SHP77 treated with DMSO at 0.1 percent for 48 hours (cell line): ENCODE results near the gene PLA1A.
"Not testable (repeated sequence)": the region's sequence is repeated elsewhere in the genome, so short reads cannot be mapped to it uniquely, and the experiment has no call there.

Source experiments
- DNase-seq: peaks from one replicate; lab custom pipeline; 2025; lab: John Stamatoyannopoulos, UW

Gene PLA1A

DNA sequence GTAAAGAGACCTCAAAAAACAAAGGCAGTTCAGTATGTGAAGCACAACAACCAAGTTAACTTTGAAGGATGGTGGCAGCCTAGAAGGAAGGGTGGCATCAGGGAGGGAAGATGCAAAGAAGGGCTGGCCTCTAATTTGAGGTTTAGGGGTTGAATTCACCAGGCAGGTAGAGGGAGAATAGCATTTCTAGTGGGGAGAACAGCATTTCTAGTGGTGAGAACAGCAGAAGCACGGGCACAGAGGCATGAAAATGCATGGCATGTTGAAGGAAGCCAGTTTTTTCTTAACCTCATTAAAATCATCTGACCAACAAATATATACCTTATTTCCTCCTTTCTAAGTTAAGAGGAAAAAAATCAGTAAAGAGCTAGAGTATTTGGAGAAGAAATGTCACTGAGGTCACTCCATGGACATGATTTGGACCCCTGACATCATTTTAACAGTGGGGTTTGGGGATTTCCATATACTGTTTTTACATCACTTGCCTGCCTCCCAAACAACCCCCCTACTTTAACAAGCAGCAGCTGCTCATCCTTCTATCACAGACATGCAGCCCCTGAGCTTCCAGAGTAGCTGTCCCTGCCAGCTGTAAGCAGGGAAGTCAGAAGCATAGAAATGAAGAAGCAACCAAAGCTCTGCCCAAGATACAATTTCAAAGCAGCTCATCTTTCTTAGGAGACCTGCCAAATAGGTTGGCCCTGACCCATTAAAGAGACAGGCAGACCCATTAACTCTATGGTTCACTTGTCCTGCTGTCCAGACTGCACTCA lies 65.1 kb downstream of the PLA1A start:
- DNase-seq: no peak

DNA sequence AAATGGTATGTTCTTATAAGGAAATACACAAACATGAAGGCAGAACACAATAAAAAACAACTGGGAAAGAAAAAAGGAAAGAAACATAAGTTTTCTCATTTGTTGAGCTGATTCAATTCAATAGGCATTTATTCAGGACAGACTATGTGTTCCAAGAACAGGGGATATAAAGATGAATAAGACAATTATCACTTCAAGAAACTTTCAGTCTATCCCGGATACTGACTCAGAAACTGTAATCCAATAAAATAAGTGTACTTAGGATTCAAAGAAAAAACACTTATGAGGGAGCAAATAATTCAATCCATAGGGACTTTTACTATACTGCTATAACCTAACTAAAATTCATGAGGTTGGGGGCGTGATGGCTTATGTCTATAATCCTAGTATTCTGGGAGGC lies 66.2 kb downstream of the PLA1A start:
- DNase-seq: no peak

DNA sequence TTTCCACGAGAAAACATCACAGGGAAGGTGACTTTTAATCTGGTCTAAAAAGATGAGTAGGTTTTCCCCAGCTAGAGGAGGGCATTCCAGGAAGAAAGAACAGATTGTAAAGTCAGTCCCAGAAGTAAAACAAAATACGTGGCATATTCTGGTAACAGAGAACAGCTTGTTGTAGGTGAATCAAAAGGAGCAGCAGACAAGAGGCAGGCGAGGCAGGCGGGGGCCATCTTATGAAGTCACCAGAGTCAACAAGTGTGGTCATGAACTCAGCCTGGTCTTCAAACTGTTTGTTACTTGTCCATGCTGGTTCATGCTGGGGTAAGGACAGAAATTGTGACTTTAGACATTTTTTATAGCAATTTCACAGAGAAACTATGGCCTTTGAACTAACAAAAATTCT lies 66.7 kb downstream of the PLA1A start:
- no peak for DNase-seq

DNA sequence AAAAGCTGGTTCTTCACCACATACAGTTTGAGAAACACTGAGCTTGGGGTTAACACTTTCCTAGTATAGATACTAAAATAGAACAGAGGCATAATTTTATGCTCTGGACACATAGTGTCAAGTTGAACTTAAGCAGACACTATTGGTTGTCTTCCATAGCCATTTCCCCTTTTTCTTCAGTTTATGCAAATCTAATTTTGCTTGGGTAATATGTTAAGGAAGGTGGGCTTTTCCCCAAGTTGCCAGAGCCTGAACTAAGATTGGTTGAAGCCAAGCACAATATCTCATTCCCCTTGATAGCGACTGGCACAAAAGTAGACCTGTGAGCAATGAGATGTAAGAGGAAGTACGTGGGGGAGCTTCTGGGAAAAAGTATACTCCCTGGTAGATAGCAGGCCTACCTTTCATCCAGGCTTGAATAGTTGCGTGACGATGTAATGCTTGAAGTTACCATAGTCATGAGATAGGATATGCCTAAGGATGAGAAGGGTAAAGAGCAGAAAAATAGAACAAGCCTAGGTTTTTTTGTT lies 67.2 kb downstream of the PLA1A start:
- DNase-seq: no peak

DNA sequence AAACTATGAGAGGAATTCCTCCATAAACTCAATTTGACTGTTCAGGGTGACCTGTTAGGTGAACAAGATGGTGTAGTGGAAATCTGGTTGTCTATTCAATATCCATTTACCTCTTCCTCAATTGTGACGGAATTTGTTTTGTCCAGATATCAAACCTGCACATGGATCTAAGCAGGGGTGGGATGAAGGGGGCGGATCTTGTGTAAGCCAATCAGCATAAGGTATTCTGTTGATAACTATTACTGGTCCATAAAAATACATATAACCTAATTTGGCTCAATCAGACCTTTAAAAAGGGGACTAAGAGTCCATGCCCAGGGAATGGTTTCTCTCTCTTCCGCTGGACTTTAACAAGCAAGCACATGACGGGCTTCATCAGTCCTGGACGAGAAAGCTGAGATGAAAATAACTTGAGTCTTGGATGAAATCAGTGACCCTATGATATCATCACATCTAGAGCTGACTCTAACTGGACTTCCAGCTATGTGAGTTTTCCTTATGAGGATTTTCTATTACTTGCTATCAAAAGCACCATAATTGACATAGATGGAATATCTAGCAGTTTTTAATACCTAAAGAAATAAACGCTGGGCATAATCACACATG lies 68.4 kb downstream of the PLA1A start:
- DNase-seq: no peak

DNA sequence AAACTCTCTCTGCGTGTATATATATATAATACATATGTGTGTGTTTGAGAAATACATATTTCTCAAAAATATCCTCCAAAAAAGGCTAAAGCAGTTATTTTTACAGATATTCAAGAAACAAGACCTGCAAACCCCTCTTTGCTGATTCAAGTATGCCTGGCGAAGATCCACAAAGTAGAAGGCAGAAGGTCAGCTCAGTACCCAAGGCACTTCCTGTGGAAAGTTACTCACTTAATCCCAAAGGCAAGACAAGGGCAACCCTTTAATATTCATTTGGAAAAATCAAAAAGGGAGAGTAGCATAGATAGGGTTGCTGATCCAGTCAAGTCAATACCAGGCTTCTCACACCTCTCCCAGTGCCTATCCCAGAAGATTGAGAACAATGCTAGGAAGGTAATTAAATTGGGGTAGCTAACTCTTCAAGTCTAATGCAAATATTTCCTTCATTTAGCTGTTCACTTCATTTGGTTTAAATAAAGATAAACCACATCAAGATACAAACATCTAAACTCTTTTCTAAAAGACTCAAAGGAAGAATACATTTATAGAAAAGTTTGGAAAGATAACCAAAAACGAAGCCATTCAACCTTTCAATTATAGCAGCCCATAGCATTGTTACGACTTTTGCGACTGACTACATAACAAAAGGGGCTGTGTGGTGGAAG lies 72.4 kb downstream of the PLA1A start:
- DNase-seq: no peak

DNA sequence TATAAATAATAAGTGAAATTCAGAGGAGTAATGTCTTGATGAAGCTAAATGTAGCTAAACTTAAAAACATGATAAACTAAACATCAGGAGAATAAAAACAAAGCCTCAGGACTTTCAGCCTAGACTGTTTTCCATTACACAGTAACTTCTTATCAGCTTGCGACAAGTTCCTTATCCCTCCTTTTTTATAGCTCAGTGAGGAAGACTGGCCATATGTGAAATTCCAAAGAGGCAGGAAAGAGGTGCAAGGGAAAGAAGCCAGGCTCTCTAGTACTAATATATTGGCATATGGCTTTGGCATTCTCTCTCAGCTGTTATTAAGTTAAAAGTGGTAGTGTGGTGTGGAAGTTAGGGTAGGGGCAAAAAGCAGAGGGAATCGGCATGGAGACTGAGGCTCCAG lies 75.1 kb downstream of the PLA1A start:
- no peak for DNase-seq

DNA sequence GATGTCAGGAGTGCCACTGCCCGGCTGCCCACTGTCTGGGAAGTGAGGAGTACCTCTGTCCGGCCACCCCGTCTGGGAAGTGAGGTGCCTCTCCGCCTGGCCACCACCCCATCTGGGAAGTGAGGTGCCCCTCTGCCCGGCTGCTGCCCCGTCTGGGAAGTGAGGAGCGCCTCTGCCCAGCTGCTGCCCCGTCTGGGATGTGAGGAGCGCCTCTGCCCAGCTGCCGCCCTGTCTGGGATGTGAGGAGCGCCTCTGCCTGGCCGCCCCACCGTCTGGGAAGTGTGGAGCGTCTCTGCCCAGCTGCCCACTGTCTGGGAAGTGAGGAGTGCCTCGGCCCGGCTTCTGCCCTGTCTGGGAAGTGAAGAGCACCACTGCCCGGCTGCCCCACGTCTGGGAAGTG lies 76.2 kb downstream of the PLA1A start:
- DNase-seq: no peak

DNA sequence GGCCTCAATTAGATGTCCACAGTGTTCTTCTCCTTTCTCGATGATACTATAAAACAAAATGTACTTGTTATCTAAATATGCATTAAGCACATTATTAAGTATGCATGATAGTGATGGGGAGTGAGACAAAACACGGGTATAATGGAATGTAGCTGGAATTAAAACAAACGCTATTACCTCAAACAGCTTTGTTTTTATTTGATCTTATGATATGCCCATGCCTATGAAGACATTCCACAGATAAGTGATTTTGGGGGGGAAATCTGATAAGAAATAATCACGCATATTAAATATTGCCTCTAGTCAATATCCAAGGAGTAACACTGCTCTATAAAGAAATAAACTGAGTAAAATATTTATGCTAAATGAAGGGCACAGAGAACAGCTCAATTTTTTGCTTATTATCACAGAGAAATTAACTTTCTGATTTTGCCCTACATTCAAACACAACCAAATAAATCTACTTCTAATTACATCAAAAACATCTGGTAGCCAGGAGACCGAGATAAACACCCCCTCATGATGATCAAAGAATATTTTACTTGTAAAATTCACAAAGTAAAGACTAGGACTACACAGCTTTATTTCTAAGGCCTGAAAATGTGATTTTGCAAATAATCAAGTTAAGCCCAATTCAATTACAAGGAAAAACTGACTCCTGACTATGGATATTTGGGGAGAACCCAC lies 77.6 kb downstream of the PLA1A start:
- DNase-seq: no peak

DNA sequence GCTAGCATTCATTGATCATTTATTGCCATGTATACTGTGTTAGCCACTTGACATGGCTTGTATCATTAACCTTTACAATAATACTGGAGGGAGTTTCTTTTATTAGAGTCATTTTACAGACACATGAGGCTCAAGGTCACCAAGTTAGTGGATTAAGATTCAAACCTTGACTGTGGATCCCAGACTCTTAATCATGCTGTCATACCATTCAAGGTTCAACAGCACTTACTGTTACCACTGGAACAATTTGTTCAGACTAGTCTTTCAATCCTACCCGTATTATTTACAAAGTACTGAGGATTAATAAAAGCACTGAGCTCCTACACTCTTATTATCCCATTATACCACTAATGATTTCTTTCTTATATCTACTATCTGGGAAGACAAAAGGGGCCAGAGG lies 78.3 kb downstream of the PLA1A start:
- DNase-seq: no peak

DNA sequence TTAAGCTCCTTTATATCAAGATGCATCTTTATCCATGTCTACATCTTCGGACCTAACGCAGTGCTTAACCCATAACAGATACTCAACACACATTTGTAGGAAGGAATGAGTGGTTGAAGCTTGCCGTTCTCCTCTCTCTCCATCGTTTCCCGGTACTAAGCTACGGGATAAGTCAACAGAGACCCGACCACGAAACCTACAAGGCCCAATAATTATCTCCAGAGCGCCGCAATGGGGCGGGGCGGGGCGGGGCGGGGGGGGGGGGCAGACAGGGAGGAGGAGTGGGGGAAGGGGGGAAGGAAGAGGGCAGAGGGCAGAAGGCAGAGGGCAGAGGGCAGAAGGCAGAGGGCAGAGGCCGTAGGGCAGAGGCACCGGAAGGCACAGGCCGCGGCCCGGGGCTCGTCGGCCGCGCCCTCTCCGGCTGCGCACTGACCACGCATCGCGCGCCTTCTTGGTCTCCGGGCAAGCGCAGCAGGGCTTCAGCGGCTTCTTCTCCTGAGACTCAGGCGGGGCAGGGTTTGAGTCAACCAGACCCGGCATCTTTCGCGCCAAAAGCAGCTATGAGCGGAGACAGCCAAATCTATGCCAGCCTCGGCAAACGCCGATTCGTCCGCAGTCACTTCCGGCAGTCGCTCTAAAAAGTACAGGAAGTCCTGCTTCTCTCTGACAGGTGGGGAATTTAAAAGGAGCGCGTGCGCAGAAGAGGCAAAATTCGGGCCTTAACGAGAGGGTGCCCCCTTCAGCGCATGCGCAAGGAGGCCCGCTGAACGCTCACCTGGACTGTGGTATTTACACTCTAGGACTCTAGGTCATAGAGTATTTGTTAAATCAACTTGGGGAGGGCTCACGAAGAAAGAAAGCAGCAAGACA lies 79.3 kb downstream of the PLA1A start, which contains the start of gene COX17:
Gene COX17 (minus strand): TSS at position 636 of the 870 bp plus-strand sequence. CDS start 96 bp downstream, at position 540.
- peak; percentile 94 for DNase-seq

DNA sequence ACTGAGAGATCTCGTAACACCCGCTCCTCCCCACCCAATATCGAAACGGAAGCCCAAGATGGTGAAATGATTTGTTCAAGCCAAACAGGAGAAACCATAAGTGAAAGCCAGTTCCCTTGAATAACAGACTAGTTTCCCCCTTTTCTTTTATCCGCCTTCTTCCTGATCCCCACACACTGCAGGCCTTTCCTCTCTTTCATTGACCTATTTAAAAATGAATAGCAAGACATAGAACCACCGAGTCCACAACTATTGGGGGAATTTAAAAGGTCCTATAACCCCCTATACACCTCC lies 79.9 kb downstream of the PLA1A start:
- DNase-seq: no peak

DNA sequence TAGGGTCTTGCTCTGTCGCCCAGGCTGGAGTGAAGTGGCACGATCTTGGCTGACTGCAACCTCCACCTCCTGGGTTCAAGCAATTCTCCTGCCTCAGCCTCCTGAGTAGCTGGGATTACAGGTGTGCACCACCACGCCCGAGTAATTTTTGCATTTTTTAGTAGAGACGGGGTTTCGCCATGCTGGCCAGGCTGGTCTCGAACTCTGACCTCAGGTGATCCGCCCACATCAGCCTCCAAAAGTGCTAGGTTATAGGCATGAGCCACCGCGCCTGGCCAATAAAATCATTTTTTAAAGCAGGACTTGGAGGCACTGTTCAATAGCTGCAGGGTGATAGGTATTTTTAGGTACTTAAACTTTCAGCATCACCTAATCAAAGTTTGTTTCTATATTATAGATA lies 80.5 kb downstream of the PLA1A start:
- DNase-seq: not testable (repeated sequence)
